SK-N-SH (cell line): ENCODE measurements around the gene ZPBP.

Experiments used
- POLR2AphosphoS5 ChIP-seq: IDR thresholded peaks from 2 replicates; pipeline ENCODE4 v1.6.1; 2012; ENCODE audit warnings: low read depth, low read length
- RCOR1 ChIP-seq: fragments of 150-350 bp; IDR thresholded peaks from 2 replicates; pipeline ENCODE4 v1.6.1; 2017; ENCODE audit warnings: antibody characterized with exemption, low read length

DNA sequence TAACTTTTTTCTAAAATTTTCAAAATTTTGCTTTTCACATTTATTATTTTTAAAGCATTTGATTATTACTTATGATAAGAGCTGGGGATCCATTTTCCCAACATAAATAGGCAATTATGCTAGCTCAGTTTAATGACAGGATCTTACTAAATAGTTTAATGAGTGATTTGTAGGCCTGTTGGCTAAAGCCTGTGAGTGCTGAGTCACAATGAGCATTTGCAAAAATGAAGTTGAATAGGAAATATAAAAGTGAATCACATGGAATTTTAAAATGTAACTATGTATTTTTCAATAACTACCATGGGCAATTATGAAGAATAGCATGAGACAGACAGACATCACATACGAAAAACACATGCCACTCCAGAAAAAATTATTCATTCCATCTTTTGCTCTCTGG, 45.1 kb upstream of the ZPBP start:
- TF ChIP-seq RCOR1: no peak
- TF ChIP-seq POLR2AphosphoS5: no peak
